ENCODE measurements around the gene KLHL30.
"Not testable (repeated sequence)": the region's sequence is repeated elsewhere in the genome, so short reads cannot be mapped to it uniquely, and the experiment has no call there.

KLHL30 gene

DNA sequence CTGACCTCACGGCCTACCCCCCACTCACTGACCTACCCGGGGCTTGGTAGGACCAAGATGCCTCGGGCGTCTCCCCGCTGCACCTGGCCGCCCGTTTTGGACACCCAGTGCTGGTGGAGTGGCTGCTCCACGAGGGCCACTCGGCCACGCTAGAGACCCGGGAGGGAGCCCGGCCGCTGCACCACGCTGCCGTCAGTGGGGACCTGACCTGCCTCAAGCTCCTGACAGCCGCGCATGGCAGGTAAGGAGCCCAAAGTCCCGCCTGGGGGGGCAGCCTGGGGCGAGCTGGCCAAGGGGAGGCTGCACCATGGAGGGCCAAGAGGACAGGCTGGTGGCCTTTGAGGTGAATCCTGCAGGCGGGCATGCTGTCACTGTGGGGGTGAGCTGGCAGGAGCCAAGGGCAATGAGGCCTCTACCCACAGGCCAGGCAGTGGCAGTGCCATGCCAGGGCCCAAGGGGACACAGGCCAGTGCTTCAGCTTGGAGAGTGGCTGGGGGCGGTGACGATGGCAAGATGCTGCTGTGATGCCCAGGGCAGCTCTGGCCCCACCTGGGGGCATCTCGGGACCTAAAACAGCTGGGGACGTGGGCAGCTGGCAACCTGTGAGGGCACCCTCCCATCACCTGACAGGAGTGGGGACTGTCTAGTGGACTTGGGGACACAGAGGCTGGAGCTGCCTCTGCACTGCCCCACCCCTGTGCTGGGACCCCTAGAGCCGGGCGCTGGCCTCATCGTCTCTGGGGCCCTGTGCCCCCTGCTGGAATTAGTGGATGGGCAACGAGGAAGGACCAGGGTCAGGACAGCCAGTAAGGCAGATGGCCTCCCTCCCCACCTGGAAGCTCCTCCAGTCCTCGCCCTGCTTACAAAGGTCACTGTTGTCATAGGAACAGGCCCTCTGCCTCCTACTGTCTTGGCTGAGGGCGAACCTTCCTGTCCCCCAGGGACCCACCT, 36.3 kb upstream of the KLHL30 start:
- DNase-seq = no peak

DNA sequence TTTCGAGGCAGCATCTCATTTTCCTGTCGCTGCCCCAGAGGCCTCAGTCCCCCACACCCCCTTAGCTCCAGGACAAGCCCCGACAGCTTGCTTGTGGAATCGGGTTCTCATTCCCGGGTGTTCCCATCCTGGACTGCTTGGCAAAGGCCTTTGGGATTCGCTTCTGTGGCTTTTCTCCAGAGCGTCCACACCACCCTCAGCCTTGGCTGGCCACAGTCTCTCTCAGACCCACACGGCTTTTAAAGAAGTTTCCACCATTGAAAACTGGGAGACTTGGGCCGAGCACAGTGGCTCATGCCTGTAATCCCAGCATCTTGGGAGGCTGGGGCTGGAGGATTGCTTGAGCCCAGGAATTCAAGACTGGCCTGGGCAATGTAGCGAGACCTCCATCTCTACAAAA, 35.6 kb upstream of the KLHL30 start:
- DNase-seq = no peak

DNA sequence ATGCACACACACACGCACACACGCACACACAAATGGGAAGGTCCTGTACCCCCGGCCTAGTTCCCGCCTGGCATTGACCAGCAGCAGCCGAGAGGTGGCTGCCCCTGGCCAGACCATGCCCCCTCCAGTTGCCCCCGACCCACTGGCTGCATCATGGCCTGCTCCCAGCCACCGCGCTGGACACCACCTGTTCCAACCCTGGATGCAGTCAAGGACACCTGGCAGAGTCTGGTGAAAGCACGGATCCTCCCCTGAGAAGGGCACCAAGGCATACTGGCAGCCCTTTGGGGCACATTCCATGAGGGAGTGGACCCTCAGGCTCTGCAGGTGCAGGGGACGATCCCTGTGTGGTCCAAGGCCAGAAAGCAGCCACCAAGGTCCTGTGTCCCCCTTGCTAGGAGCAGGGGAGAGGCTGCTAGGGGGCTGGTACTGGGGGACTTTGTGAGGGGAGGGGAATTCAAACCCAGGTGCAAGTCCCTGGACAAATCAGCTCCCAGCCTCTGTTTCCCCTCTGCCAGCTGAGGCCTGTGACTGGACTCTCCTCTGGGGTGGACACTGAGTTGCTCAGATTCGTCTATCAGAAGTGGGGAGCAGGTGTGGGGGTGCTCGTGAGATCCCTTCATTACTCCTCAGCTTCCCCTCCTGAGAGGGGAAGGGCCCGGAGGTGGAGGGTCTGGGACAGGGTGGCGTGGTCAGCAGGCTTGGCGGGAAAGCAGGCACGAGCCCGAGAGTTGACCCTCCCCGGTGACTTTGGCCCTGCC, 34.8 kb upstream of the KLHL30 start:
- no peak for DNase-seq

DNA sequence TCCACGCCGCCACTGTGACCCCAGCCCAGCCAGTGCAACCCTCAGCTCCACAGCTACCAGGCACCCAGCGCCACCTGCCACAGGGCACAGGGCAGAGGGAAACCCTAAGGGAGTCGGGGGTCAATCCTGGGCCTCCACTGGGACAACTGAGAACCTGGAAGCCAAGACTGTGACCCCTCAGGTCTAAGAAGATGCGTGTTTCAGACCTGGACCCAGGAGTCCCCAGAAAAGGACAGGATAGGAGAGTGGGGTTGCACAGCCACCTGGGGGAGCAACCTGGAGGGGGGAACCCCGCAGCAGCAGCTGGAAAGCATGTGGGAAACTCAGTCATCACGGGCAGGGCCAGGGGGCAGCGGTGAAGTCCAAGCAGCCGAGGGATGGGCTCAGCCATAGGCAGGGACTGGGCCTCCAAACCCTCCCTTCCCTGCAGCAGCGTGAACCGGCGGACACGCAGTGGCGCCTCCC, 34.2 kb upstream of the KLHL30 start:
- DNase-seq = no peak

DNA sequence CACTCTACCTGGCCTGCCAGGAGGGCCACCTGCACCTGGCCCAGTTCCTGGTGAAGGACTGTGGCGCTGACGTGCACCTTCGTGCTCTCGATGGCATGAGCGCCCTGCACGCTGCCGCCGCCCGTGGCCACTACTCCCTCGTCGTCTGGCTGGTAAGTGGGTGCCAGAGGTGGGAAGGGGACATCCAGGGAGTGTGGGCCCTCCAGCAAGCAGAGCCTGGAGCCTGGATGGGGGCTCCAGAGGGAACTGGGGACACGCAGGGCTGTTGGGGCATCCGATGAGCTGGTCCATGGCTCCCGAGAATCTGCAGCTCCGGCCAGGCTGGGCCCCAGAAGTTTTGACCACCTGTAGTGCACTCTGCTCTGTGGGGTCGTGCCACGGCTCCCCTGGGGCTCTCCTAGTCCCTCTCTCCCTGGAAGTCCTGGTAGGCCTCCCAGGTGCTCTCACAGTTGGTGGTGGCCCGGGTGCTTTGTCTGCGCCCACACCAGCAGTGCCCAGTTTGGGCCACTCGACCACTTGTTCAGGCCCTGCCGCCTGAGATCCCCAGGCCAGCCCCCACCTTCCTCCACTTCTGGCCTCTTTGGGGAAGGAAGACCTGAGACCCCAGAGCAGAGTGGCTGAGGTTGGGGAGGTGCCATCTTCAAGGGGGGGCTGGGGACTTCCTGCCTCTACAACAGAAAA, 33.6 kb upstream of the KLHL30 start:
- no peak for DNase-seq

DNA sequence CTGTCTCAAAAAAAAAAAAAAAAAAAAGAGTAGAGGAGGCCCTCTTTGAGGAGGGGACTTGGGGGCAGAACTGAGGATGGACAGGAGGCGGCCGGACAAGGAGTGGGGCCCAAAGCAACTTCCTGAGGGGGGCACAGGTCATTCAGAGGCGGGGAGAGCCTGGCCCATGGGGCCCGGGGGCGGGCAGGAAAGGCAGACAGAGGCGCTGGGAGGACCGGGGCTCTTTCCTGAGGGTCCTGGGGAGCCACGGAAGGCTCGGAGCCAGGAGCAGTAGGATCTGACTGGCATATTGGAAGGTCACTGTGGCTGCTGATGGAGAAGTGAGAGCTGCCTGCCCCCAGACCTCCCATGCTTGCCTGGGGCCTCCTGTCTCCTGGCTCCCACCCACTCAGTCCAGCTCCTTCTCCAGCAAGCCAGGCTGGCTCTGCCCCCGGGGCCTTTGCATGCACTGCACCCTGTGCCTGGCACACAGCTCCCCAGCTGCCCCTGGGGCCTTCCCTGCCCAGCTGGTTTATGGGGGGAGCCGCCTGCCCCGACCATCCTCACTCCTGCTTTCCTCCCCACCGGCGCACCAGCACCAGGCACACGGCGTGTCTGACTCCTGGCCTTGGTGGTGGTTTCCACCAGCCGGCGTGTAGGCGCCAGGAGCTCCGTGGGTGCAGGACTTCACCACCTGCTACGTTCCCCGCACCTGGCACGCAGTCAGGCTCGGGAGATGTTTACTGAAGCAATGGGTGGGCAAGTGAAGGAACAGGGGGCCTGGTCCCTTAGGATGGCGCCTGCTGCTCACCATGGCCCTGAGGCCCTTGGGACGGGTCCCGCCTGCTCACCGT, 32.7 kb upstream of the KLHL30 start:
- no peak for DNase-seq

DNA sequence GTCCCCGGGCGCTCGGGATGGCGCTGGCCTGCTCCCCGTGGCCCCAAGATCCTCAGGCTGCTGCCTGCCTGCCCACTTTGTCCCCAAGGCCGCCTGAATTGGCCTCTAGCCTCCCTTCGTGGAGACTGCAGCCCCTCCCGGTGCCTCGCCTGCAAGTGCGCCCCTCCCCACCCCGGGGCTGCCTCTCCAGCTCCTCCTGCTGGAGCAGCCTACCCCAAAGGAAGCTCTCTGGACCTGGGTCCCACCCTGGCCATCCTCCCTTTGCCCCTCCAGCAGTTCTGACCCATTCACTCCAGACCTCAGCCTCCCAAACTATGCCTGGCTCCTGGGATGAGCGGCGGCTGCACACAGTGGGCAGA, 32.1 kb upstream of the KLHL30 start:
- DNase-seq = no peak

DNA sequence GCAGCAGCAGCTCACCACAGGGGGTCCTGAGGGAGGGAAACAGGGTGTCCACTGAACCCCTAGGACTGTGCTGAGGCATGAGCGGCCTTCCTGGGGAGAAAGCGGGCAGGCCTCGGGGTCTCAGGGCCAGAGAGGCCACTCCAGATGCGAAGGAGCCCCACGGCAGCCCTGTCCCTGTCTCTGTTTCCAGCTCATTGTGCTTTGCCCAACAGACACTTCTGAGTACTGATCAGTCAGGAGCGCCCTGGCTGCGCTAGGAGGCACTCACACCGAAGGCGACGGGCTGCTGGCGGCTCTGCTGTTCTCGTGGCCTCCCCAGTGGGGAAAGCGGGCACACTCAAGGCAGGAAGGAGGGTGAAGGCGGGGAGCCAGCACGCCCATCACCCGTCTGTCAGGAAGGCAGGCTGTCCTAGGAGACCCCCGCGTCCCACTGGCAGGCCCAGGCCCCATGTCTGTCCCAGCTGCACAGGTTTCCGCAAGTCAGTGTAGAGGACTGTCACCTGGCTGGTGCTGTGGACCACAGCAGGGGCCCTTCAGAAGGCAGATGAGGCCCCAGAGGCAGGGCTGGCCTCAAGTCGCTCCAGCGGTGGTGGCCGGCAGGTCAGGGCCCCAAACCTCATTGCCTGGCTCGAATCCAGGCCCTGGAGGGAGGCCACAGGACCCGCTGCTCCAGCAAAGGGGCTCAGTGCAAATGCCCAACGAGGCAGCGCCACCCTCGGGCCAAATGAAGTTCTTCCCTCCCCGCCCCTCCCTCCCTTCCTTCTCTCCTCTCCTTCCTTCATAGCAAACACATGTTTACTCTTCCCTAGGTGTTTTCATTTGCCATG, 31.6 kb upstream of the KLHL30 start:
- DNase-seq = no peak

DNA sequence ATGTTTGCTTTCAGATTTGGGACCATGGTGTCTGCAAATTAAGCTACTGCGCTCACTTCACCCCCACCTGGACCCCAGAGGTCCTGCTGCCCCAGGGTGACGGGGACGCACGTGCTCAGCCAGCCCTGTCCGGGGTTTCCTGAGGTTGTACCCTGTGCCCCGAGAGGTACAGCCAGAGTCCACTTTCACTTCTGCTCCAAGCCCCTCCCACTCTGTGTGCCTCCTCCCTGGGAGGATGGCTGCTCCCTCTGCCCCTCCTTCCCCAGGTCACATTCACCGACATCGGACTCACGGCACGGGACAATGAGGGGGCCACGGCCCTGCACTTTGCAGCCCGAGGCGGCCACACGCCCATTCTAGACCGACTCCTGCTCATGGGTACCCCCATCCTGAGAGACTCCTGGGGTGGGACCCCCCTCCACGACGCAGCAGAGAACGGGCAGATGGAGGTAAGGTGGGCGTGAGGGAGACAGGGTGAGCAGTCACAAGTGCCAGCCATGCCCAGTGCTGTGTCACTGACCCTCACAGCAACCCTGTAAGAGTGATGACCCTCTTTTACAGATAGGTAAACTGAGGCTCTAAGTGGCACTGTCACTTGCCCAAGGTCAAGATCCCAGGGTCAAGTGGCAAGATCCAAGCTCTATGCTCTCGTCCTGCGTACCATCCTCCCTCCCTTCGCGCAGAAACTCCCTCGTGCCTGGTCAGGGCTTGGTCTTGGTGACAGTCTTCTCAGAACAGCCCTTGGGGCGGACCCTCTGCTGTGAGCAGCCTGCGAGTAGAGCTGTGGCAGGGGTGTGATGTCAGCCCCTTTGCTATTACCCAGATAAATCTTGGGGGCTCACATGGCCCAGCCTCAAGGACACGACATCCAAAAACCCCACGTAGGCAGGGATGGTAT, 30.7 kb upstream of the KLHL30 start:
- no peak for DNase-seq

DNA sequence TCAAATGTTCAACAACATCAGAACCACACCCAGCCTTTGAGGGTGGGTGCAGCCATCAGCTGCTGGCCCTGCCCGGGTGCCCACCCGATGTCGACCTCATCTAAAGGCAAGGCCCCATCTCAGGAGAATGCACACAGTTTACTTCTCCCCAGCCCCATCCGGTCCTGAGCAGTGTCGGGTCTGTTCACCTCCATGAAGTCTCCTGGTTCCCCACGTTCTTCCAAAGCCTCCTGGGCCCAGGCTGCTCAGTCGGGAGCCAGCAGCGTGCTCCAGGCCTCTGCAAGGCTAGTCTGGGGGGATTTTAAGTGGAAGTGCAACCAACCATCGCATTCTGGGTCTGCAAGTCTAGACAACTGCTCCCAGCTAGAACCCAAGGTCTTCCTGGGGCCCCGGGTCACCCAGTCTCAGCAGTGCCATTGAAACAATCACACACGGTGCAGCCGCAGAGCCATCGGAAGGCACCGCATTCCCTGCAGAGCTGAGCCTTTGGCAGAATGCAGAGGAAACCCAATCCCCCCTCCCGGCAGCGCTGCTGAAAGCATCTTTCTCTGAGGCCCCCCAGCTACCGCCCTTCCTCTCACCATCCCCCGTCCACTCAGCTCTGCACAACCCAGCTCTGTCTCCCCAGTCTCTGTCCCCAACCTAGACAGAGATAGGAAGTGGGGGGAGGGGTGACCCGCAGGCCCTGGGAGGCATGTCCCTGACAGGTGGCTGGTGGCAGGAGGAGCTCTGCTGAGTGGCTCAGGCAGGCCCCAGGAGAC, 29.9 kb upstream of the KLHL30 start:
- DNase-seq = no peak

DNA sequence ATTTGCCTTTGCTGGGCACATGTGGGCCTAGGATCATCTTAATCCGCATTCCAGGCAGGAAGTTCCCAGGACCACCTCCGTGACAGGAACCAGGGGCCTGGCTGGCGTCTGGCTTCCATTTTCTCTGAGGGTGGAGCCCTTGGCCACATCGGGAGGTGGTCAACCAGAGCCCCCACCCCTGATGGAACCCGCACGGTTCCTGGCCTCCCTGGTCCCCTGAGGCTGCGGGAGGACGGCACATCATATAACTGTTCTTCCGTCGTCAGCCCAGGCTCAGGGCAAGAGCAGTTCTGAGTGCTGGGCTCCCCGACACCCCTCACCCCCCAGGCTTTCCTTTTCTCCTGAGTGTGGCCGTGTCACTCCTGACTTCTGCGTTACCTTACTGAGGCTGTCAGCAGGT, 24.9 kb upstream of the KLHL30 start:
- DNase-seq = no peak

DNA sequence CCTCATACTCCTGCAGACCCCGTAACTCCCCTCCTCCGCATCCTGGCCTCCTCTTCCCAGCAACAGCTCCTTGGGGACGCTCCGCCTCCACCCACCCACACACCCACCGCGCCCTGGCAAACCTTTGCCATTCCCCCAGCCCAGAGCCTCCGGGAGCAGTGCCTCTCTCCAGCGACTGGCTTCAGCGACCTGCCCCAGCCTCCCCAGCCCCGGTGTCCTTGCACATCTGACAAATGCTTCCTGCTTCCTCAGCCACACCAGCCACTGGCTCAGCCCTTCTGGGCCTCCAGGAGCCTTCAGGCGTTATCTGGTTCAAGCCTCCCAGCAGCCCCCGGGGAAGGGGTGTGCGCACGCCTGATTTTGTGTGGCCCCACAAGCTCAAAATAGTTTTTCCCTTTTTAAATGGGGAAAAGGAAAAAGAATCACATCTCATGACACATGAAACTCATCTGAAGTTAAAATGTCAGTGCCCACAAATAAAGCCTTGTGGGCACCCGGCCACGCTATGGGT, 24.1 kb upstream of the KLHL30 start:
- no peak for DNase-seq

DNA sequence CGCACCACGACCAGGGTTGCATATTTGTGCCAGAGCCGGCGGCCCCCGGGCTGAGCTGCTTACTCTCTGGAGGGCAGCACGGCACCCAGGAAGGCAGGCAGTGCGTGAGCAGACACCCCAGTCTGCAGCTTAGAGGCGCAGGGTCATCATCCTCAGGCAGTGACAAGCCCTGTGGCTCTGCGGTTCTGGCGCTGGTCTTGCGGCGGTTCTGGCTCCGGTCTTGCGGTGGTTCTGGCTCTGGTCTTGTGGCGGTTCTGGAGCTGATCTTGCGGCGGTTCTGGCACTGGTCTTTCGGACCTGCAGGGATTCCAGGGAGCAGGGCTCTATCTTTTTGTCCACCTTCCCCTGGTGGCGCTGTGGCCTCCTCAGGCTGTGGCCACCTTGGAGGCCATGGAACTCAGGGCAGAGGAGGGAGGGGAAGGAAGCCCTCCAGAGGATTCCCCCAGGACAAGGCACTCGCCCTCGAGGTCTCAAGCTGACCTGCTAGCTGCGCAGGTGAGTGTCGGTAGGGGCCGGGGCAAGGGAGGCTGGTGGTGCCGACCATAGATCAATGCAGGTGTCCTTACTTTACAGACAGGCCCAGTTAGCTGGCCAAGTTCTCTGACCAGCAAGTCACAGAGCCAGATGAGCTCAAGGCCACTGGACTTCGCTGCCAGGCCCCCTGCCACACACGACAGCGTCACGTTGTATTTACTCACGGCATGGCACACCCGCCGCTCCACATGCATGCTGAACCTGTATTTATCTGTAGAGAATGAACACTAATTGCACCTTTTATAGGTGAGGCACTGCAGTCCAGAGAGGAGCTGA, 23.4 kb upstream of the KLHL30 start:
- no peak for DNase-seq

DNA sequence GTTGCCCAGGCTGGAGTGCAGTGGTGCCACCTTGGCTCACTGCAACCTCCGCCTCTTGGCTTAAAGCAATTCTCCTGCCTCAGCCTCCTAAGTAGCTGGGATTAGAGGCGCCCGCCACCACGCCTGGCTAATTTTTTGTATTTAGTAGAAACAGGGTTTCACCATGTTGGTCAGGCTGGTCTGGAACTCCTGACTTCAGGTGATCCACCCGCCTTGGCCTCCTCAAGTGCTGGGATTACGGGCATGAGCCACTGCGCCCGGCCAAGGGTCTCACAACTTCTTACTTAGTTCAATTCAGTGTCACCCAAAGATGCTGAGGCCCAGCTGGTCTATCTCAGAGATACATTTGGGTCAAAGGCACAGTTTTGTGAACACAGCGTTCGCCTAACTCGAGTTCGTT, 22.8 kb upstream of the KLHL30 start:
- DNase-seq = not testable (repeated sequence)

DNA sequence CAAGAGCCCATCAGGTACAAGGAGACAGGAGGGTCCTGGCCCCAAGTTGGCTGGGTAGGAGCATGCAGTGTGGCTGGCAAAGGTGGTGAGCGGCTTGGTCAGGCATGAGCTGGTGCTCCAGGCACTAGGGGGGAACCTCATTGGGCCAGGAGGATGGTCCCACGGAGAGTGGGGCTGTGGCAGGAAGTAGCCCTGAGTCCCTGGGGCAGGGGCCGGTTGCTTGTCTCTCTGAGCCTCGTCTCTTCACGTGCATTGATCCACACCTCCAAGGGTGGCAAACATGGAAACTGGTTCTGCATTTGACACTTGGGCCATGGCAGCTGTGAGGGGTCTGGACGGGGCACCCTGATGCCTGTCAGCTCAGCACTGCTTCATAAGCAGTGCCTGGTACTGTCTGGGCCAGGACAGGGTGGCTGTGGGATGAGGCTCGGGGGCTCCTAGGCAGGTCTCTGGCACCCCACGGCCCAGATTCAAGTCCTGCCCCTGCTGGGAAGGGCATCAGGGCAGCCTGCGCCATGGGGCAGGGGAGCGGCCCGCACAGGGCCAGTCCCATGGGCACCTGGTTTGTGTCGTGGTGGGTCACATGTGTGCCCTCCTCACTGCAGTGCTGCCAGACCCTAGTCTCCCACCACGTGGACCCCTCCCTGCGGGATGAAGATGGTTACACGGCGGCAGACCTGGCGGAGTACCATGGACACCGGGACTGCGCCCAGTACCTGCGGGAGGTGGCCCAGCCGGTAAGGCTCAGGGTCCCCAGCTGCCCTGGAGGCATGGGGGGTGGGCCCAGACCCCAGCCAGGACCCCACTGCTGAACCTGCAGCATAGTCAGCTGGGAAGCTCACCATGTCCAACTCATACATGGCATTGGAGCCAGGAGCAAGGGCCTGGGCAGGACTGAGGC, 21.9 kb upstream of the KLHL30 start:
- DNase-seq = no peak
